Upper lobe of left lung (tissue), 4 donors: Measurements from ENCODE around the gene DRGX.

Source experiments
- POLR2A ChIP-seq, 4 donors: fragments of 450-650 bp; IDR thresholded peaks; one replicate each; pipeline ENCODE4 v1.5.1; 2016 to 2017; ENCODE audit warnings: antibody characterized with exemption in 4 of 4, mild to moderate bottlenecking in 2 of 4
- POLR2AphosphoS5 ChIP-seq, 2 donors: sonication (generic); formaldehyde crosslinking; IDR thresholded peaks; one replicate each; pipeline ENCODE4 v1.5.1; 2017; ENCODE audit warnings: antibody characterized with exemption in 2 of 2
- TF ChIP-seq, protein P1 (sequence below), 6 experiments: fragments of 450-650 bp in 4 of 6; fragments of 200-600 bp in 2 of 6; sonication (generic) in 2 of 6; IDR thresholded peaks; one replicate each; pipeline ENCODE4 v1.5.1; 2016 to 2019; ENCODE audit warnings: antibody characterized with exemption in 6 of 6

DNA sequence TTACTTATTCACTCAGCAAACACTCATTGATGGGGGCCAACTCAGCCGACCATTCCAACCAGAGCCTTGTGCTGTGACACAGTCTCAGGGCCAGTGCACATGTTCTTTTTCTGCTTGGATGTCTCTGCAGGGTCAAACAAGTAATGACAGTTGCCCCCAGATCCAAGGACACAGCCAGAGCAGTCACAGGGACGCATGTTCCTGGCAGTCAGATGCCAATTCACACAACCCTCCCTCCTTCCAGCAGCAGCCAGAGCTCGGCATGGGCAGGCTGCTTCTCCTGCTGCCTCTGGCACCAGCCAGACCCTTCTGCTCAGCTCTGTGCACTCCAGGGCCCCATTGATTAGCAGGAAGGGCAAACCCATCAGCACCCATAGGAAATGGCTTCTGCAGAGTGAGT lies 20.3 kb downstream of the DRGX start:
- TF ChIP-seq, protein P1, sequence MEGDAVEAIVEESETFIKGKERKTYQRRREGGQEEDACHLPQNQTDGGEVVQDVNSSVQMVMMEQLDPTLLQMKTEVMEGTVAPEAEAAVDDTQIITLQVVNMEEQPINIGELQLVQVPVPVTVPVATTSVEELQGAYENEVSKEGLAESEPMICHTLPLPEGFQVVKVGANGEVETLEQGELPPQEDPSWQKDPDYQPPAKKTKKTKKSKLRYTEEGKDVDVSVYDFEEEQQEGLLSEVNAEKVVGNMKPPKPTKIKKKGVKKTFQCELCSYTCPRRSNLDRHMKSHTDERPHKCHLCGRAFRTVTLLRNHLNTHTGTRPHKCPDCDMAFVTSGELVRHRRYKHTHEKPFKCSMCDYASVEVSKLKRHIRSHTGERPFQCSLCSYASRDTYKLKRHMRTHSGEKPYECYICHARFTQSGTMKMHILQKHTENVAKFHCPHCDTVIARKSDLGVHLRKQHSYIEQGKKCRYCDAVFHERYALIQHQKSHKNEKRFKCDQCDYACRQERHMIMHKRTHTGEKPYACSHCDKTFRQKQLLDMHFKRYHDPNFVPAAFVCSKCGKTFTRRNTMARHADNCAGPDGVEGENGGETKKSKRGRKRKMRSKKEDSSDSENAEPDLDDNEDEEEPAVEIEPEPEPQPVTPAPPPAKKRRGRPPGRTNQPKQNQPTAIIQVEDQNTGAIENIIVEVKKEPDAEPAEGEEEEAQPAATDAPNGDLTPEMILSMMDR (IDR thresholded peaks at IDR 0.05), result no peak
- TF ChIP-seq POLR2AphosphoS5 (IDR thresholded peaks at IDR 0.05) (no peak), POLR2A (IDR thresholded peaks at IDR 0.05) (no peak)
